ENCODE results near the gene SMAGP.
"Not testable (repeated sequence)": the region's sequence is repeated elsewhere in the genome, so short reads cannot be mapped to it uniquely, and the experiment has no call there.

SMAGP gene

GRCh38 chr12:51227112-51227511, 43.1 kb downstream of the SMAGP start:
- in situ Hi-C loops (cut with HindIII; ENCODE audit: low sequenced_read_pairs), result not testable (repeated sequence)

DNA sequence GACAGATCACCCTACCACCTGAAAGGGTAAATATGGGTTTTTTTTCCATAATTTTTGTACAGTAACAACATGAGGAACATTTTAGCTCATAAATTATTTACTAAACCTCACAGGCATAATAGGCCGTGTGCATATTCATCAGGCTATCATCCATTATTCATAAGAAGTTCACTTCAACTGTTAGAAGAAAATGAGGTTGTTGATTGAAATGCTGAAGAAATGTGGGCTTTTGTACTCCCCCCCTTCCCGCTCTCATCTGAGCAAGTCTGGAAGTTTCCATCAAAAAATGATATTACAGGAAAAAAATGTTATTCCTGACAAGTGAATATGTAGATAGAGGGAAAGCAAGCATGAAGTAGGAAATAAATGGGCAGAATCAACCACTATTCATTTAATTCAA, 44.4 kb downstream of the SMAGP start:
- in situ Hi-C loops (cut with HindIII; ENCODE audit: low sequenced_read_pairs), result no loop called here

GRCh38 chr12:51225234-51225633, 45.0 kb downstream of the SMAGP start:
- in situ Hi-C loops (cut with HindIII; ENCODE audit: low sequenced_read_pairs), result no loop called here

GRCh38 chr12:51224625-51225024, 45.6 kb downstream of the SMAGP start:
- in situ Hi-C loops (cut with HindIII; ENCODE audit: low sequenced_read_pairs), result no loop called here

DNA sequence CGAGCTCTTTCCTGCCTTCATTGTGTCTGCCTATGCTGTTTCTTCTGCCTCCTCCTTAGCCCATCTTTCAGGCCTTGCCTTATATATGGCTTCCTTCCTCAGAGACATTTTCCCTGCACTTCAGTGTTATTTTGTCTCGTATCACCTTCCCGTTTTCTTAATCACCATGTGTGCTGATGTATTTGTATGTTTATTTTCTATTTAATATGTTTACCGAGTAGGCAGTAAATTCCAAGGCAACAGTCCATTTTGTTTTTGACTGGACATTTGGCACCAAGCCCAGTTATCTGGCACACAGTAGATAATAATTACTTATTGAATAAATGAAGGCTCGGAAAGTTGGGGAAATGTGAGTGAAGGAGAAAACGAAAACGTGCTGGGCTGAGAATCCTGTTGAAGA, 47.8 kb downstream of the SMAGP start:
- in situ Hi-C loops (cut with HindIII; ENCODE audit: low sequenced_read_pairs), result no loop called here

- in situ Hi-C loops (cut with HindIII; ENCODE audit: low sequenced_read_pairs), result not testable (repeated sequence)
These were observed 50.4 kb downstream of the SMAGP start for GRCh38 chr12:51219857-51220256.

DNA sequence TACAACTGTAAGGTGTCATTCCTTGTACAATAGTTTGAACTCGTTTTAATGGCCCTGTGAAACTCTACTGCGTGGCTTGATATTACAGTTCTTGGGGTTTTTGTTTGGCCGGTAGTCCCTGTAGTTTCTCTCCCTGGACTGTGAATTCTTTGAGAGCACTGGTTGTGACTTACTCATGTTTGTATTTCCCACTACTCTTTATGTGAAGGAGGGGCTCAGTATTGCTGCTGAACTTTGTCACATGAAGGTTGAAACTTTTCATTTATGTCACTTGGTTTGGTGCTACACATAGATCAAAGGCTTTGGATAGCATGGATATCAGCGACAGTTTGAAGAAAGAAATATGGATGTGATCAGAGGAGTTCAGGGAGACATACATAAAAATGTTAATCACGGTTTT, 50.9 kb downstream of the SMAGP start:
- in situ Hi-C loops (cut with HindIII; ENCODE audit: low sequenced_read_pairs), result no loop called here

DNA sequence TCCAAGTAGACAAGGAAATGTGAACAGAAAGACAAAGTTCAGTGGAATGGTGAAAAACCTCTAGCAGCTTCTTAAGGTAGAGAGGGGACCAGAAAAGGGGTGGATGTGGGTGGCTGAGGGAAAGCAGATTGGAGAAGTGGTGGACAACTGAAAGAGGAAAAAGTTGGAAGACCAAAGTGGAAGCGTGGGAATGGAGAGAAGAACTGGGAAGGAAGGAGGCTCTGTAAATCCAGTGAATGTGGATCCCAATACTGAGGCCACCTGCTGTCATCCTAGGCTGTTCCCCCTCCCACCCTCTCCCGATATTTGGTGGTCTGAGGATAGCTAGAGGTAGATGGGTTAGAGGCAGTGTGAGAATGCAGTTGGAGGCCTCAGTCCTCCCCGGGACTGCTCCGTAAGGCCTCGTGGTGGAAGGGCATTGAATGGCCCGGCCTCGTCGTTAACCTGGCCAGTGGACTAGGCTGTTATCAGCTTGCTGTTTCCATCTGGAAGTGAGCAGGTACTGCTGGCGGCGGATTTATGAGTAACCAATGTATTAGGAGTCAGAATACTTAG, 51.5 kb downstream of the SMAGP start:
- in situ Hi-C loops (cut with HindIII; ENCODE audit: low sequenced_read_pairs), result no loop called here

- in situ Hi-C loops (cut with HindIII; ENCODE audit: low sequenced_read_pairs), result no loop called here
These were observed 52.1 kb downstream of the SMAGP start, which contains the start of gene POU6F1 for GRCh38 chr12:51217968-51218606. Gene POU6F1 (minus strand): TSS chr12:51218062. CDS start chr12:51206836, 11,226 bp downstream.

DNA sequence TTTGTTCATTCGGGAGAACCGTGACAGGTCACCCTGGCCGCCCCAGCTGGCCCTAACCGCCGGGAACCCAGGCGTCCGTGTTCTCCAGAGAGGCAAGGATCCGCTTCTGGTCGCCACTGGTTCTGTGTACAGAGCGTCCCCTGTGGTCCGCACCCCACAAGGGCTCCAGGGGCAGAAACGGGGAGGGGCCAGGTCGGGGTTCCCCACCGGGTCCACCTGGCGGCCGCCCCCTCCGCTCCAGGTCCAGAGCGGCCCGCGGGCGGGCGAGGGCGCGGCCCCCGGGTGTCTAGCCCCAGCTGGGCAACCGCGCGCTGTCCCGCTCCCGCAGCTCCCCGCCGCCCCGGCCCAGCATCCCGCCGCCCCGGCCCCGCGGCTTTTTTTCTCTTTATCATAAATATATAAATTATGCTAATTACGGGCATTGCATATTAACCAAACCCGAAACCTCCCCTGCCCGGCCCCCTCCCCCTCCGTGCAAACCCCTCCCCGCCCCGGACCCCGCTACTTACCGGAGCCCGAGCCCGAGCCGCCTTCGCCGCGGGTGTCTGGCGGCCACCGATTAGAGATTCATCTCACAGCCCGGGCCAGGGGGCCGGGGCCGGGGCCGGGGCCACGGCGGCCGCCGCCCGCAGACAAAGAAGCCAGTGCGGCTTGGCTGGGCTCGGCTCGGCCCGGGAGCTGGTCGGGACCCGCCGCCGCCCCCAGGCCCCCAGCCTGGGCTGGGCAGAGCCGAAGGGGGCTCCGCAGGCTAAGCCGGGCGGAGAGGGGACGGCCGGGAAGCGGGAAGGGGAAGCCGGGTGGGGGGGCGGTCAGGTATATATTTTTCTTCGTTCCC, 52.9 kb downstream of the SMAGP start:
- in situ Hi-C loops (cut with HindIII; ENCODE audit: low sequenced_read_pairs), result no loop called here

DNA sequence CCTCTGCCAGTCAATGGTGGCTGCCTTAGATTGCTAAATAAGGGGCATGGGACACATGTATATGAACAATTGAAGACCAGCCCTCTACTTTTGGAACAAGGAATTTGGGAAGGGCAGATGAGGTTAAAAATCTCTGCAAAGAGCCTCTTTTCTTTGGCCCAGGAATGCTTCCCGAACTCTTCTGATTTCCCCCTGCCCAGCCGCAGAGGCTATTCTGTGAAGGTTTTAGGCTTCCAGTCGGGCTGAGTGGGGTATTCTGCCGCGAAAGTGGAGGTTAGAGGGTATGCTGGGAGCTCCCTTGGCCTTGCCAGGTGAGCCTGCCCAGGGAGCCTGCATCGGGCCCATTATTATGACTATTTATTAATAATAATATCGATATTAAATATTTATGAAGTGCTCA, 53.6 kb downstream of the SMAGP start:
- in situ Hi-C loops (cut with HindIII; ENCODE audit: low sequenced_read_pairs), result no loop called here

DNA sequence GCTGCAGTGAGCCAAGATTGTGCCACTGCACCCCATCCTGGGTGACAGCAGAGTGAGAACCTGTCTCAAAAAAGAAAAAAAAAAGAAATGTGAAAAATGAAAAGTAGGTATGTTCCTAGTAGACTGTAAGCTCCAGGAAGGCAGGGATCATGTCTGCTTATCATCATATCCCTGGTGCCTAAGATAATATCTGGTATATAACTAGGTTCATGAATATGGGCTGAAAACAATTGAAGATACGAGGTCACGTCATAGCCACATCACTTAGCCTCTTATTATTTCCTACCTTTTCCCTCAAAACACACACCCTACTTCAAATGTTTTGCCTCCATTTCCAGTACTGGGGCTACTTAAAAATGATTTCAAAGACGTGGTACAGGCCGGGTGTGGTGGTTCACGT, 55.3 kb downstream of the SMAGP start:
- in situ Hi-C loops (cut with HindIII; ENCODE audit: low sequenced_read_pairs), result no loop called here

GRCh38 chr12:51210690-51211395, 59.4 kb downstream of the SMAGP start:
- in situ Hi-C loops (cut with HindIII; ENCODE audit: low sequenced_read_pairs), result no loop called here

- in situ Hi-C loops (cut with HindIII; ENCODE audit: low sequenced_read_pairs), result no loop called here
These were observed 61.0 kb downstream of the SMAGP start for GRCh38 chr12:51209259-51209658.

DNA sequence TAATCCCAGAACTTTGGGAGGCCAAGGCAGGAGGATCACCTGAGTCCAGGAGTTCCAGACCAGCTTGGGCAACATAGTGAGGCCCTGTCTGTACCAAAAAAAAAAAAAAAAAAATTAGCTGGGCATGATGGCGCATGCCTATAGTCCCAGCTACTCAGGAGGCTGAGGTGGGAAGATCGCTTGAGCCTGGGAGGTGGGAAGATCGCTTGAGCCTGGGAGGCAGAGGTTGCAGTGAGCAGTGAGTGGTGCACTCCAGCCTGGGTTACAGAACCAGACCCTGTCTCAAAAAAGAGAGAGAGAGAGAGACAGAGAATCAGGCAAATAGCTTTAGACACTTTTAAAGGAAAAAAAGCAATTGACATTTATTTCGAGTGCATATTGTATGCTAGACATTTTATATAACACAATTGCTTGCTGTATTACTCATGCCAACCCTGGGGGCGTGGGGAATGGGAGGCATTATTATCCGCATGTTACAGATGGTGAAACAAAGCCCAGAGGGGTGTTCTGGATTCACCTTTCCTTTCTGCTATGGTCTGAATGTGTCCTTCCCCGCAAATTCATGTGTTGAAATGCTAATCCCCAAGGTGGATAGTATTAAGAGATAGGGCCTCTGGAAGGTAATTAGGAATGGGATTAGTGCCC, 62.1 kb downstream of the SMAGP start:
- in situ Hi-C loops (cut with HindIII; ENCODE audit: low sequenced_read_pairs), result no loop called here

GRCh38 chr12:51205350-51205749, 64.9 kb downstream of the SMAGP start:
- in situ Hi-C loops (cut with HindIII; ENCODE audit: low sequenced_read_pairs), result no loop called here

DNA sequence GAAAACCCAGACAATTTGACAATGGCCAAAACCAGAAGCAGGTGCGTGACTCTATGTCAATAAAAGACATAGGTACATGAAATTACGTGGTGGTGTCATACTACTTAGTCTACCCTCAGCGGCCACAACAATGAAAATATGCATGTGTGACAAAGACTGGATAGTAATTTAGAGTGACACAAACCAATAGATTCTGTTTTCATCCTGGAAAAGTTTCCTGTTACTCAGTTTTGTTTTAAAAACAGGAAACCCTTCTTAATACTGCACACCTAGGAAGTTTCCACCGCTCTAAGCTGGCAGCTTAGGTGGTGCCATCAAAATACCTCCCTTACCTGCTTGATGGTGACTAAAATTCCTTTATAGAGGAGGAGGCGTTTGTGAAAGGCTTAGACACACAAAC, 67.5 kb downstream of the SMAGP start:
- in situ Hi-C loops (cut with HindIII; ENCODE audit: low sequenced_read_pairs), result no loop called here

DNA sequence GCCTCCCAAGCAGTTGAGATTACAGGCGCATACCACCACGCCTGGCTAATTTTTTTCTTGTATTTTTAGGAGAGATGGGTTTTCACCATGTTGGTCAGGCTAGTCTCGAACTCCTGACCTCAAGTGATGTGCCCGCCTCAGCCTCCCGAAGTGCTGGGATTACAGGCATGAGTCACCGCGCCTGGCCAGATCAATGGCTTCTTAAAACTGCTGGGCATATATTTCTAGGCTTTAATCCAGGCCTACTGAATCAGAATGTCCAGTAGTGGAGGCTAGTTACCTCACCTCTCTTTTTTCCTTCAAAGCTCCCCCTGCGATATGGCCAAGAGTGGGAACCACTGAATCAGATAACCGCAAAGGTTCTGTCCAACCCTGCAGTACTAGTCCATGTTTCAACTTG, 69.4 kb downstream of the SMAGP start:
- in situ Hi-C loops (cut with HindIII; ENCODE audit: low sequenced_read_pairs), result no loop called here

DNA sequence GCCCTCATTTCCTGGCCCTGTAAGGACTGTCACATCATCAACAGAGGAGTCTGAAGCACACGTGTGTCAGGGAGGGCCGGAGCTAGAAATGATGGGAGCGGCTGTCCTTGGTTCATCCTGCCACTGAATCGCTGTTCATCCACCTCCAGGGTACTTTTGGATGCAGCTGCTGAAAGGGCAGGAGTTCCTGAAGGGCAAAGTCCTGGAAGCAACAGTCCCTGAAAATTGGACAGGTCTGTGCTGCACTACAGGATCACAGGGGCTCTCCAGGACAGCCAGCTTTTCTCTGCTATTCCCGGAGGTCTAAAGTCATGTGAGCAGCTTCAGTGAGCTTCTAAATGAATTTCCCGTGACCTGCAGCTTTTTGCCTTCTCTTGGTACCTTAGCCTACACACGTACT, 70.1 kb downstream of the SMAGP start:
- in situ Hi-C loops (cut with HindIII; ENCODE audit: low sequenced_read_pairs), result no loop called here

GRCh38 chr12:51199366-51199945, 70.8 kb downstream of the SMAGP start:
- in situ Hi-C loops (cut with HindIII; ENCODE audit: low sequenced_read_pairs), result no loop called here

All from DLD1 (cell line).